ENCODE measurements around the gene RBM6. TPM values are rescaled to one million over a fixed set of nuclear protein-coding genes. Genes with fewer than 3 reads are reported as not detected.
A peak's percentile ranks its signal among the peaks of the same experiment; 100 is the strongest.

Gene RBM6
- total and polyA plus RNA-seq, 9 of the 15 experiments (the other 6 are each of a cell fraction or from before 2014, with no cell fraction given): 19.9 to 82.2 (median 57.8) TPM

- TF ChIP-seq FOXA3 (CRISPR knock-in tag; conservative IDR thresholded peaks at IDR 0.05 in 1 of 2, IDR thresholded peaks at IDR 0.05 in 1 of 2) (no peak), NRF1 (conservative IDR thresholded peaks at IDR 0.05 in 1 of 2, IDR thresholded peaks at IDR 0.05 in 1 of 2) (peak in 1 of 2 experiments; percentile 59; a peak in 3 of 4 replicates), ZBED1 (IDR thresholded peaks at IDR 0.05) (no peak)
Observed at GRCh38 chr3:49930168-49930690, 9.7 kb upstream of the RBM6 start (continued).

DNA sequence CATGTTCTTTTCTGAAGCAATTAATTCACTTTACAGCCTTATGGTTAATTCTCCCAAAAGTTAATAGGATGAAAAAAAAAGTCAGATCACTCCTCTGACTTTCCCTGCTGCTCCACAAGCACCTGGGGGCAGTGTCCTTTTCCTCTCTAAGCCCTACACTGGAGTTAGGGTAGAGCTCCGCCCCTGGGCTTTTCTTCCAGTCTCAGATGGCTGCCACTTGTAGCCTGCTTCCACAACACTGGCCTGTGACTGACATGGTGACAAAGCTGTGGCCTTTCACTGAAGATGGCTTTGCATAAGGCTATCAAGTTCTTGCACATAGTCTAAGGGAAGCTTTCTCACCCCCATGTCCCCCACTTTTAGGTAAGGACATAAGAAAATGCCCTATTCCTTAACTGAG is 9.0 kb upstream of the RBM6 start:
- no peaks in the 10 kb centered on the region for H3K27me3 ChIP-seq (ENCODE audit: control insufficient read depth in 2 of 2, insufficient read depth in 2 of 2, low read length in 2 of 2)
- peak overlapping the region in 1 of 2 experiments; percentile 89; a peak in 2 of 4 replicates for H3K9ac ChIP-seq (ENCODE audit: insufficient read depth in 1 of 2, low read depth in 2 of 2, low read length in 2 of 2)
- H3K27ac ChIP-seq (ENCODE audit: extremely low read depth, low read depth, low read length): peak overlapping the region; percentile 95
- WGBS (ENCODE audit: insufficient coverage, low coverage, missing lambda C conversion rate): 0% methylated on average over 1 of the region's 1 CpG
- H3K9me3 ChIP-seq (replicated peaks; ENCODE audit: control insufficient read depth, insufficient read depth, low read depth, low read length): no peaks in the 10 kb centered on the region
- FAIRE-seq: peak; percentile 89
- no peak overlapping the region for H3K4me3 ChIP-seq
- ChIA-PET POLR2A (interaction anchor here (0.6 to 4.1 kb wide), 4 partner anchors 9 to 188 kb away, joined by 3 to 38 read pairs (median 3); partner anchors contain the start of gene RBM6), CTCF (ENCODE audit: low intra/inter-chr PET ratio) (no interaction called here)
- peak overlapping the region; percentile 97; the same call in 1 of the 2 replicates for H3K4me2 ChIP-seq (ENCODE audit: insufficient read depth, low read length)
- peaks cover 17 to 25% of the 10 kb centered on the region in 2 experiments for H3K4me1 ChIP-seq (replicated peaks in 1 of 2; ENCODE audit: control insufficient read depth in 2 of 2, insufficient read depth in 2 of 2, low read length in 2 of 2)
- H3K9me1 ChIP-seq (ENCODE audit: control insufficient read depth, insufficient read depth, low read length): peaks cover 2% of the 10 kb centered on the region
- no peaks in the 10 kb centered on the region for H4K20me1 ChIP-seq (replicated peaks; ENCODE audit: control insufficient read depth, insufficient read depth, low read length)
- peak overlapping the region; percentile 99 for H2AFZ ChIP-seq (ENCODE audit: low read depth, low read length)
- peaks cover 5% of the 10 kb centered on the region; the same call in 1 of the 3 replicates for H3K36me3 ChIP-seq (ENCODE audit: control insufficient read depth, insufficient read depth, low read length)
- in situ Hi-C loops (cut with MboI) (no loop called here), intact Hi-C loops (cut with micrococcal nuclease) (no loop called here)
- H3K79me2 ChIP-seq (ENCODE audit: control insufficient read depth, insufficient read depth, low read length): peaks cover 19% of the 10 kb centered on the region
- ATAC-seq: peak; percentile 76
- BruUV-seq (replicated peaks): no TSS peak
- peak; percentile 59 to 81 (median 64) for DNase-seq (ENCODE audit: extremely low read depth in 1 of 4, low spot score in 3 of 4)
- no peak for TF ChIP-seq UBTF (IDR thresholded peaks at IDR 0.05; ENCODE audit: borderline replicate concordance in 1 of 2, low read depth in 2 of 2, low read length in 2 of 2)
- peak; percentile 38; the same call in 1 of the 2 replicates for TF ChIP-seq SUPT5H (IDR thresholded peaks at IDR 0.05)
- TF ChIP-seq, protein P1, sequence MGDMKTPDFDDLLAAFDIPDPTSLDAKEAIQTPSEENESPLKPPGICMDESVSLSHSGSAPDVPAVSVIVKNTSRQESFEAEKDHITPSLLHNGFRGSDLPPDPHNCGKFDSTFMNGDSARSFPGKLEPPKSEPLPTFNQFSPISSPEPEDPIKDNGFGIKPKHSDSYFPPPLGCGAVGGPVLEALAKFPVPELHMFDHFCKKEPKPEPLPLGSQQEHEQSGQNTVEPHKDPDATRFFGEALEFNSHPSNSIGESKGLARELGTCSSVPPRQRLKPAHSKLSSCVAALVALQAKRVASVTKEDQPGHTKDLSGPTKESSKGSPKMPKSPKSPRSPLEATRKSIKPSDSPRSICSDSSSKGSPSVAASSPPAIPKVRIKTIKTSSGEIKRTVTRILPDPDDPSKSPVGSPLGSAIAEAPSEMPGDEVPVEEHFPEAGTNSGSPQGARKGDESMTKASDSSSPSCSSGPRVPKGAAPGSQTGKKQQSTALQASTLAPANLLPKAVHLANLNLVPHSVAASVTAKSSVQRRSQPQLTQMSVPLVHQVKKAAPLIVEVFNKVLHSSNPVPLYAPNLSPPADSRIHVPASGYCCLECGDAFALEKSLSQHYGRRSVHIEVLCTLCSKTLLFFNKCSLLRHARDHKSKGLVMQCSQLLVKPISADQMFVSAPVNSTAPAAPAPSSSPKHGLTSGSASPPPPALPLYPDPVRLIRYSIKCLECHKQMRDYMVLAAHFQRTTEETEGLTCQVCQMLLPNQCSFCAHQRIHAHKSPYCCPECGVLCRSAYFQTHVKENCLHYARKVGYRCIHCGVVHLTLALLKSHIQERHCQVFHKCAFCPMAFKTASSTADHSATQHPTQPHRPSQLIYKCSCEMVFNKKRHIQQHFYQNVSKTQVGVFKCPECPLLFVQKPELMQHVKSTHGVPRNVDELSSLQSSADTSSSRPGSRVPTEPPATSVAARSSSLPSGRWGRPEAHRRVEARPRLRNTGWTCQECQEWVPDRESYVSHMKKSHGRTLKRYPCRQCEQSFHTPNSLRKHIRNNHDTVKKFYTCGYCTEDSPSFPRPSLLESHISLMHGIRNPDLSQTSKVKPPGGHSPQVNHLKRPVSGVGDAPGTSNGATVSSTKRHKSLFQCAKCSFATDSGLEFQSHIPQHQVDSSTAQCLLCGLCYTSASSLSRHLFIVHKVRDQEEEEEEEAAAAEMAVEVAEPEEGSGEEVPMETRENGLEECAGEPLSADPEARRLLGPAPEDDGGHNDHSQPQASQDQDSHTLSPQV (IDR thresholded peaks at IDR 0.05): 0 out of 2 replicates have a peak, but pooled peaks have one; percentile 27
- no peak for TF ChIP-seq ZNF121 (CRISPR knock-in tag; conservative IDR thresholded peaks at IDR 0.05)
- no peak for TF ChIP-seq POLR2G (IDR thresholded peaks at IDR 0.05; ENCODE audit: low read depth, low read length)
- no peak for TF ChIP-seq U2AF2 (optimal IDR thresholded peaks at IDR 0.05; ENCODE audit: low read depth, low read length)
- peak; percentile 42; the same call in 1 of the 2 replicates for TF ChIP-seq PHF8 (IDR thresholded peaks at IDR 0.05; ENCODE audit: borderline replicate concordance, low read length)
- TF ChIP-seq BCOR (IDR thresholded peaks at IDR 0.05): no peak
- peak in 2 of 3 experiments; percentile 19 to 75 for TF ChIP-seq YY1 (IDR thresholded peaks at IDR 0.05; ENCODE audit: borderline replicate concordance in 1 of 3, control insufficient read depth in 1 of 3, extremely low read depth in 1 of 3, insufficient read depth in 3 of 3, insufficient read length in 1 of 3, insufficient replicate concordance in 2 of 3, low read depth in 1 of 3, low read length in 2 of 3)
- TF ChIP-seq ZNF174 (CRISPR knock-in tag; IDR thresholded peaks at IDR 0.05): no peak
